HTERT RPE-1 (cell line): Measurements from ENCODE around the gene ANKZF1.

ENCODE experiments used
- in situ Hi-C: fragments of 300-500 bp; cut with MboI; formaldehyde crosslinking; loops from 4 replicates; pipeline ENCODE4 v1.14.3; 2020; ENCODE audit warnings: low sequenced_read_pairs

The ANKZF1 gene

DNA sequence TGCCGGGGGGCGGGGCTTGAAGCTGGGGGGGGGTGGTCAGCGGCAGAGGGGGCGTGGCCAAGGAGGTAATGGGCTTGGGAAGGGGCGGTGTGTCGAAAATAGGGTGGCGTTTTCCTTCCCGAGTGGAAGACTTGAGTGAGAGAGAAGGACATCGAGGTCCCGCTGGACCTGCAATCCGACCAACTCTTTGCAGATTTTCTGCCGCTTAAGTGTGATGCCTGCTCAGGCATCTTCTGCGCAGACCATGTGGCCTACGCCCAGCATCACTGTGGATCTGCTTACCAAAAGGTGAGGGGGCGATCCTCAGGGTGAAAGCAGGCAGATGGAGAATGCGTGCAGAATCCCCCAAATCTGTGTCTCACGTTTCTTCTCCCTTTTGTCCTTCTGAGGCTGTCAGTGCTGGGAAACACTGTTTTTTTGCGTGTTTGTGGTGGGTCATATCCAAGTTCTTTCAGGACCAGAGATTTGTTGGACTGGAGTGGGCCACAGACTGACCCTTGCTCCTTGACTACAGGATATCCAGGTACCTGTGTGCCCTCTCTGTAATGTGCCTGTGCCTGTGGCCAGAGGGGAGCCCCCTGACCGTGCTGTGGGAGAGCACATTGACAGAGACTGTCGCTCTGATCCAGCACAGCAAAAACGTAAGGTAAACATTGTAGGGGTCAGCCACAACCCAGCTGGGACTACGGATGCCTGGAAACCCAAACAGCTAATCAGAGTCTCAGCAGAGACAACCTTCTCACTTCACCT lies 22.3 kb upstream of the ANKZF1 start:
- in situ Hi-C loops, result no loop called here

DNA sequence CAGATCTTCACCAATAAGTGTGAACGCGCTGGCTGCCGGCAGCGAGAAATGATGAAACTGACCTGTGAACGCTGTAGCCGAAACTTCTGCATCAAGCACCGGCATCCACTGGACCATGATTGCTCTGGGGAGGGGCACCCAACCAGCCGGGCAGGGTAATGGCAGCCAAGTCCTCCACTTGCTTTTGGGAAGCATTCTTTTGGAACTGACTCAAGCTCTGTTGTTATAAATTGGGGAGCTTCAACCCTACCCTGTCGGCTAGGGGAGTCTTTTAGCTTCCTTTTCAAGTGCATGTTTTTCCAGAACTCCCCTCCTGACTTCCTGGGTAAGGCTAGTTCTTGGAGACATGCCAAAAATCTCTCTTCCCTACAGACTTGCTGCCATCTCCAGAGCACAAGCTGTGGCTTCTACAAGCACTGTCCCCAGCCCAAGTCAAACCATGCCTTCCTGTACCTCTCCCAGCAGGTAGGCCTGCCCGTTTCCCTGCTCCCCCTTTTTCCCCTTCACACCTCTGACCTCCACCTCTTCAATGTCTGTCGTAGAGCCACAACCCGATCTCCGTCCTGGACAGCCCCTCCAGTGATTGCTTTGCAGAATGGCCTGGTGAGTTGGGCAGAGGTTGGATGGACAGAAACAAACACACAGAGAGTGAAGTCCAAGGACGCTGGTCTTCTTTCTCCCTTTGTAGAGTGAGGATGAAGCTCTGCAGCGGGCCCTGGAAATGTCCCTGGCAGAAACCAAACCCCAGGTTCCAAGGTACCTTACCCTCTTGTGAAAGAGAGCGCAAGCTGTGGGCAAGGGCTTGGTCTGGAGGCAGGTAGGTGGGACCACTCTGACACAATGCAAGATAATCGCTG lies 21.5 kb upstream of the ANKZF1 start:
- in situ Hi-C loops, result no loop called here

DNA sequence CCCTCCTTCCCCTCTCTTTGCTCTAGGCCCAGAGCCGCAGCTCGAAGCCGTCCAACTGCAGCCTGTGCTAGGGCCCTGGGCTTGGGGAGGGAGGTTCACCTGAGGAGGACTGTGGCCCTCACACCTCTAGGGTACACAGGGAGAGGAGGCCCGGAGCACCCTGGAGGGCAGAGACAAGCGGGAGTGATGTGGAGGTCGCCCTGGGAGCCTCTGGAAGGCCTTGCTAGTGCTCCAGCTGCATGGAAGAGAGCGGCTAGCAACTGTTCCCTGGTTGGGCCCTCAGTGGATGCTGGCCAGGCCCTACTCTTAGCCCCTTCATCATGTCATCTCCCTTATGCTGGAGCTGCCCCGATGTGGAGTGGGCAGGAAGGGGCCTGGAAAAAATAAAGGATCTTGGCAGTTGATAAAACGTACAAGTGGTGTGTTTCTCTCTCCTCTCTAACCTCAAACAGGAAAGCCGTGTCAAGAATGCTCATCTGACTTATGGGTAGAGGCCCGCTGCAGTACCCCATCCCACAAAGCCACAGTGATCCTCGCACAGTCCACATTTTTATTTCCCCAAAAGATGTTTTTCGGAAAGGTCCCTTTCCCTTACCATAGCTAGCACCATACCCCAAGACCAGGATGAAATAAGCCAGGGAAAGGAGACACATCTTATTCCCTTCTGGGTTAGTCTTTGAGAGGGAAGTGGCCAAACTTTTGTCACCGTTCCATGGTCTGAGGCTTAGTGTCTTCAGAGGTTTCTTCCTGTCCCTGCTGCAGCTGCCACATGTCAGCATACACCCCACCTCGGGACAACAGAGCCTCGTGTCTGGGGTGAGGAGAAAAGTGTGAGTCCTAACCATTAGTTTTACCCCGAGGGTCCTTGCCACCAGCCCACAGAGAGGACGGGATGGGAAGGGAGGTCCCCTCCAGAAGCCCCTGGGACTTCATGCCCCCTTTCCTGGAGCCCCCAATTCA lies 20.1 kb upstream of the ANKZF1 start:
- in situ Hi-C loops, result no loop called here

- in situ Hi-C loops, result no loop called here
Measured at GRCh38 chr2:219210196-219210885, 19.3 kb upstream of the ANKZF1 start.

- in situ Hi-C loops, result no loop called here
Measured at GRCh38 chr2:219210886-219211362, 18.7 kb upstream of the ANKZF1 start.

DNA sequence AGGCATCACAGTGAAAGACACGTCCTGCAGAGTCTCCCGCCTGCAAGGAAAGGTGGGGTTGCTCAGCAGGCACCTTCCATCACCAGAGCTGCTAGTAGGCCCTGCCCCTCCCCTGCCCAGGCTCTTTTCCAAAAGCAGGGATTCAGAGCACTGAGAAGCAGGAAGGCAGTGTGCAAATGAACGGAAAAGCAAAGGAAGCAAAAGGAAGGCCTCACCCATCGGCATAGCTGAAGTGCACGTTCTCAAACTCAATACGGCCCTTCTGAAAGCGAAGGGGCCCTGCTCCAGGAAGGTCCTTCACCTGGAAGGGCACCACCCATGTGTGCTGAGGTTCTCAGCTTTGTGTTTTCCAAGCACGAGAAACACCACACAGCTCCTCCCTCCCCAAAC lies 16.6 kb upstream of the ANKZF1 start:
- in situ Hi-C loops, result no loop called here

GRCh38 chr2:219213486-219214071 lies 16.0 kb upstream of the ANKZF1 start:
- in situ Hi-C loops, result no loop called here

- in situ Hi-C loops, result no loop called here
Measured at GRCh38 chr2:219214141-219214540, 15.5 kb upstream of the ANKZF1 start.

DNA sequence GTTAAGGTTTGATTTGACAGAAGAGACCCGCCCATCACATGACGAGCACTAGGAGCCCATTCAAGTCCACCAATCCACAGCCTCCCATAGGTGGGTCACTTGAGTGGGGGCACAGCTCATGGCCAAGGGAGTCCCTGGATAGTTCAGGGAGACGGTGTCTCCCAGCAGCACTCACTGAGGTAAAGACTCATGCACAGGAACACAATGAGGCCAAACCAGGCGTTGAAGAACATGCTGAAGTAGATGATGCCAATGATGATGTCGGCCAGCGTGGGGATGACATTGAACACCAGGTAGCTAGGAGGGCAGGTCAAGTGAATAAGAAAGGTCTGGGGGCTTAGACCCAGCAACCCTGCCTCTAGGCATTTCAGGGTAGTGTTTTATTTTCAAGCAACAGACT lies 14.8 kb upstream of the ANKZF1 start:
- in situ Hi-C loops, result no loop called here

- in situ Hi-C loops, result no loop called here
Measured at GRCh38 chr2:219215871-219216534, 13.6 kb upstream of the ANKZF1 start.

DNA sequence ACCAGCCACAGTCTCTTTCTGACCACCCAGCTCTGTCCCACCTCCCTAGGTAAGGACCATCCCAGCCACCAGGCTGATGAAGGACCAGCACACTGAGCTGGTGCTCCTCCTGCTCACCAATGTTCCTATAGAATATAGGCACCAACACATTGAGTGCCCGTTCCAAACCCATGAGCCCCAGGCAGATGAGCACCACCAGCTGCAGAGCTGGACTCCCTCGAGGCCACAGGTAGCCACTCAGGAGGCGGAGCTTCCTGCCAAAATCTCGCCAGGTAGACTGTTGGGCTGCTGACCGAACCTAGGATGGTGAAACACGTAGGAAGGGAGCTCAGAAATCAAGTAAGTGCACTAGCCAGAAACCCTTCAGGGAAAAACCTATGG lies 13.1 kb upstream of the ANKZF1 start:
- in situ Hi-C loops, result no loop called here

- in situ Hi-C loops, result no loop called here
Measured at GRCh38 chr2:219218217-219218731, 11.3 kb upstream of the ANKZF1 start.

GRCh38 chr2:219218732-219219701 lies 10.6 kb upstream of the ANKZF1 start, which contains the start of gene ABCB6:
ABCB6 (minus strand) TSS chr2:219218958; CDS start chr2:219218673, 285 bp downstream.
- in situ Hi-C loops, result no loop called here

GRCh38 chr2:219219784-219220532 lies 9.6 kb upstream of the ANKZF1 start:
- in situ Hi-C loops, result no loop called here

- in situ Hi-C loops, result no loop called here
Measured at GRCh38 chr2:219220652-219221402, 8.8 kb upstream of the ANKZF1 start.

DNA sequence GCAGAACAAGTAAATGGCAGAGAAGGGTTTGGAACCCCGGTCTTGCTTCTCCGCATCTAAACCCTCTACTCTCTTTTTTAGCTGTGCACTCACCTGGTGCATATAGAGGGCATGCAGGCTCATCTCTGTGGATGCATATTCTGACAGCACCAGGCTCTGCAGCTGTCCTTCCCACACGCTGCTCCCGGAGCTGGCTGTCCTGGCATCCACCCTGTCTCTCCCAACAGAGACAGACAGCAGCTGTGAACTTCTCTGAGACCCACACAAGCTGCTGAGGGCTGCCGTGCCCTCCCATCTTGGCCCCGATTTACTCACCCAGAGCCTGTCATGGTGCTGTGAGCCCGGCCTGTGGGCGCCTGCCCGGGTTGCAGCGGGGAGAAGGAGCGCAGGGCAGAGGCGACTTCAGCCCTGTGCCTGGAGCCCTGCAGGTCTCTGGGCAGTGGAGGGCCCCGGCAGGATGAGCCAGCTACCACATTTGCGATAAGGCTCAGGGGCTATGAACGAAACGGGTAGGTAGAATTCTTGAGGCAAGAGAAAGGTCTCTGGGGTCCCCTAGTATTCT lies 7.6 kb upstream of the ANKZF1 start:
- in situ Hi-C loops, result no loop called here
